NCI-H2196 treated with DMSO at 0.1 percent for 48 hours (cell line): Measurements from ENCODE around the gene MCCD1.

Experiments
- DNase-seq: peaks from one replicate; lab custom pipeline; 2025; ENCODE audit not compliant: unreplicated experiment; lab: John Stamatoyannopoulos, UW

Gene MCCD1

GRCh38 chr6:31541658-31542521 is 13.1 kb downstream of the MCCD1 start, which contains the start of gene DDX39B:
DDX39B (minus strand) TSS chr6:31542003; CDS start chr6:31540532, 1,471 bp downstream.
- peak; percentile 95 for DNase-seq

- no peak for DNase-seq
Observed at GRCh38 chr6:31543639-31544038, 14.9 kb downstream of the MCCD1 start.

DNA sequence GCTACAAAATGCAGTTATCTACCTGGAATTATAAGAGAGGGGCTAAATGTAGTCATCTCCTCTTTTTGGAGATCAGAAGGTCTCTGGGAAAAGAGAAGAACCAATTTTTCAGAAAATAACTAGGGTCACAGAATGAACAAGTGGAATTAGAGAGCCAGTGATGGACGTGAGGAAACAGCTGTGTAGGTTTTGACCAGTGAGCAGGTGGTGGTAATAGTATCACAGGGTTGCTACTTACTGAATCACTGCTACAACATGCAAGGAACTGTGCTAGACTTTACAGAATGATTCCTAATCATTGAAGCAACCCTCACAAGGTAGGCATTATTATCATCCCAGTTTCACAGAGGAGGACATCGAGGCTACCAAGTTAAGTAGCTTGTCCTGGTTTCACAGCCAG is 15.9 kb downstream of the MCCD1 start:
- no peak for DNase-seq

DNA sequence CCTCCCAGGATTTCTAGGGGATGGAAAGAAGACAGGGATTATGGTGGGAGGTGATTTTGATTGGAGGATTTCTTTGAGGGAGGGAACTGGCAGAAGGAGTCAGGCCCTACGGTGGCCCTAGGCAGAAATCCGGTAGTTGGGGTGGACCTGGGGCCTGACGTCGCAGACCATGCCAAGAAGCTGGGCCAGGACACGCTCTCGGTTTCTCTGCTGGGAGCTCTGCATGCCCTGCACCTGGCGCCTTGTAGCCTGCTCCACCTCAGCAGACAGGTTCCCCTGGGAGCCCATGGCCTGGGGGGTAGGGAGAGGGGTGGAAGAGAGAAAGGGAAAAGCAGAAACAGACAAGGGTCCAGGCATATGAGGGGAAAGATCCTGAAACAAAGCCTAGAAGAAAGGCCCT is 16.5 kb downstream of the MCCD1 start:
- DNase-seq, result no peak

DNA sequence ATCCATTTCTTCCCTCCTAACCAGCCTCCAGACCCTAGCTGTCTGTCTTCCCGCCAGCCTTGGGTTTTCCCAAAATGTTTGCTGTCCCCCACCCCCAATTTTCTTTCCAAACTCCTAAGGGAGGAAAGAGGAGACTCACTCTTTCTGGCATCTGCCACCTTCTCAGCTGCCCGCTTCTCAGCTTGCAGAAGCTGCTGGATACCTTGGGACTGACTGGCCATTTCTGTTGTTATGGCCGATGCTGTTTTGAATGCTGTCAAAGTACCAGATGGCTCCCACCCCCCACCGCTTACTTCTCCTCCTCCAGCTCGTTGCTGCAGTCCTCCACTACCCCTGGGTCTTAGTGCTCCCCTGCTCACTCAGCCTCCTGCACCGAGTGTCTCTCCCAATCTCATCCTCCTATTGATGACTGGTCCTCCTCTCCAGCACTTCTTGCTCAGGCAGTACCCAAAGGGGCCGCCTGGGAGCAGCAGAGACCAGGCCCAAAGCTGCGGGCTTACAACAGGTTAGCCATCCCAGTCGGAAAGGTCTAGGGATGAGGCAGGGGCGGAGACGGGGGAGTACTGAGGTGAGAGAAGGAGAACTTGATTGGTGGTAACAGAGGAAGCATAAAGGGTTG is 17.7 kb downstream of the MCCD1 start, which contains the start of gene ATP6V1G2:
ATP6V1G2 (minus strand) TSS at position 270 of the 619 bp plus-strand sequence; CDS start at position 221, 49 bp downstream.
- DNase-seq, result peak; percentile 96

GRCh38 chr6:31546958-31547726 is 18.4 kb downstream of the MCCD1 start, which contains the start of gene NFKBIL1:
NFKBIL1 (plus strand) TSS chr6:31547608; CDS start chr6:31547695, 87 bp downstream.
- DNase-seq, result peak; percentile 94

- no peak for DNase-seq
Observed at GRCh38 chr6:31547727-31548543, 19.2 kb downstream of the MCCD1 start.

DNA sequence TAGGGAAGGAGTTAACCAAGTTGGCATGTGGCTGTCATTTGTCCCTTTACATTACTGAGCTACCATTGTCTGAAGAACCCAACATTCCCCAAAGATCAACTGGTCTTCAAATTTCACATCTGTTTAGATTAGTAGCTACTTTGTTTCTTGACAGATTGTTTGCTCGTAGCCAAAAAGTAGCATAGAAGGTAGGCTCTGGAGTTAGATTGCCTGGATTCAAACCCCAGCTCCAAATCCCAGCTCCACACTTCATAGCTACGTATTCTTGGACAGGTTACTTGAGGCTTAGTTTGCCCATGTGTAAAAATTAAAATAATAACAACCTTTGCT is 19.7 kb downstream of the MCCD1 start:
- DNase-seq, result no peak

- peak; percentile 12 for DNase-seq
Observed at GRCh38 chr6:31551371-31551770, 22.6 kb downstream of the MCCD1 start.

DNA sequence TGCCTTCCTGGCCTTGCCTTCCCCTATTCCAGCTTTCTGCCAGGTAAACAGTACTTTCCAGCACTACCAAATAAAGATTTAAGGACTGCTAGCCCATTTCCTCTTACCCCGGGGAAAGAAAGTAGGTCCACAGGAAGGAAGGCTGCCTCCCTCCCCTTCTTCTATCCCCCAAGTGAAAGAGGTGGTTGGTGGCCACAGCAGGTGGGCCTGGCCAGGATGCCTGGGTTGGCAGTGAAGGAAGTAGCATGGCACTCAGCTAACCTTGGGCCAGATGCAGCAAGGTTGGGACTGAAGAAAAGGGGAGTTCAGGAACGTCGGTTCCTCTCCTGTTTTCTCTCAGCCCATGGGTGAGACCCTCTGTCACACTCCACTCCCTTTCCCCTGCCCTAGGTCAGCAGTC is 27.5 kb downstream of the MCCD1 start:
- no peak for DNase-seq

DNA sequence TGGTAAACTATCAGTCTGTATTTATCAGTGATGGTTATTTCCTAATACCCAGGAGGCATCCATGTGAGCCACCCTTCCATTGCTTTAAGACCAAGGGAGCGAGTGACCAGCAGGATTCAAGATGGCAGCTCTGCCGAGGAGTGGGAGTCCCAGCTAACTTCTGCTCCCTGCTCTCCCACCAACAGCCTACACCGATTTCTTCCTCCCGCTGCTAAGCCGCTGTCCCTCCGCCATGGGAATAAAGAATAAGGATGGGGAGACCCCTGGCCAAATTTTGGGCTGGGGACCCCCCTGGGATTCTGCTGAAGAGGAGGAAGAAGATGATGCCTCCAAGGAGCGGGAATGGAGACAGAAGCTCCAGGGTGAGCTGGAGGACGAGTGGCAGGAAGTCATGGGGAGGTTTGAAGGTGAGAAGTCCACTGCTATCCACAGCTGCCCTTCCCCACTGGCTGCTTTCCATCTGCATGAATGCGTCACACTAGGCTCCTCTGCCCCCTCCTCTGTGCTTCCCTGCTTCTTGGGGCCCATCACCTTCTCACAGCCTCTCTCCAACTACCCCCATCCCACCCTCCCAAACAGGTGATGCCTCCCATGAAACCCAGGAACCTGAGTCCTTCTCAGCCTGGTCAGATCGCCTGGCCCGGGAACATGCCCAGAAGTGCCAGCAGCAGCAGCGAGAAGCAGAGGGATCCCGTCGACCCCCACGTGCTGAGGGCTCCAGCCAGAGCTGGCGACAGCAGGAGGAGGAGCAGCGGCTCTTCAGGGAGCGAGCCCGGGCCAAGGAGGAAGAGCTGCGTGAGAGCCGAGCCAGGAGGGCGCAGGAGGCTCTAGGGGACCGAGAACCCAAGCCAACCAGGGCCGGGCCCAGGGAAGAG is 28.9 kb downstream of the MCCD1 start:
- no peak for DNase-seq

DNA sequence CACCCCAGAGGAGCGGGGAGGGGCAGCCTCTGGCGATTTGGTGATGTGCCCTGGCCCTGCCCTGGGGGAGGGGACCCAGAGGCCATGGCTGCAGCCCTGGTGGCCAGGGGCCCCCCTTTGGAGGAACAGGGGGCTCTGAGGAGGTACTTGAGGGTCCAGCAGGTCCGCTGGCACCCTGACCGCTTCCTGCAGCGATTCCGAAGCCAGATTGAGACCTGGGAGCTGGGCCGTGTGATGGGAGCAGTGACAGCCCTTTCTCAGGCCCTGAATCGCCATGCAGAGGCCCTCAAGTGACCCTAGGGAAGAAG is 29.5 kb downstream of the MCCD1 start:
- DNase-seq, result no peak

DNA sequence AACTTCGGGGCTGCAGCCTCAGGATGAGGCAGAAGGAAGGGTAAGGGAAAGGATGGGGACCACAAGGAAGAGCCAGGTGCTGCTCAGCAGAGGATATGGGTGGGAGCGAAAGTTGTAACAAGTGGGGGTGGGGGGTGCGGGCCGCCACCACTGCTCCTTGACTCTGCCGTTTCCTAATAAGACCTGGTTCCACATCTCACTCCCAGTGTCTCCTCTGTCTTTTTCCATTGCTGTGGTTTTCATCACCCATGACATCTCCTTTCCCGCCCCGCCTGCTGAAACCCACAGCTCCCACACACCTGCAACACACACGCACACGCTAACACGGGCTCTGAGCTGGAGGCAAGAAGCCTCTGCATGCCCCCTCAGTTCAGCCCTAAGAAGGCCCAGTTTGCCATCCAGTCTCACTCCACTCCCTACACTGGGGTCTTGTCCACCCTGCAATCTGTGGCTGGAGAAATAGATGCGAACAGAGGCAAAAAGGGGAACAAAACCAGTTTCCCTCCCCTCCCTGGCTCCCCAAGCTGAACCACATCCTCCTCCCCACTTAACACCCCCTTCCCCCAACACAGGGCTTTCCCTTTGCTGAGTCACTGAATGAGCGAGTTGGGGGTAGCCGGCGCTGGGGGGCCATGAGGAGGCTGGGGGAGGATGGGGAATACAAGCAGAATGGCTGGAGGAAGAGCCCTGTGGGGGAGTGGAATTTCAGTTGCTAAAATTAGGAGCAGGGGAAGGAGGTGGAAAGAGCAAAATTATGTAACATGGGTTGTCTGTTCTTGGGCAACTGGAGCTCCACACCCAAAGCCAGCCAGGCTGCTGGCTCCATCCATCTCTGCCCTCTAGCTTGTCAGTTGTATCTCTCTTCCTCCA is 30.1 kb downstream of the MCCD1 start:
- no peak for DNase-seq

- DNase-seq, result no peak
Observed at GRCh38 chr6:31559606-31559957, 30.8 kb downstream of the MCCD1 start.

GRCh38 chr6:31559958-31560696 is 31.4 kb downstream of the MCCD1 start:
- no peak for DNase-seq

DNA sequence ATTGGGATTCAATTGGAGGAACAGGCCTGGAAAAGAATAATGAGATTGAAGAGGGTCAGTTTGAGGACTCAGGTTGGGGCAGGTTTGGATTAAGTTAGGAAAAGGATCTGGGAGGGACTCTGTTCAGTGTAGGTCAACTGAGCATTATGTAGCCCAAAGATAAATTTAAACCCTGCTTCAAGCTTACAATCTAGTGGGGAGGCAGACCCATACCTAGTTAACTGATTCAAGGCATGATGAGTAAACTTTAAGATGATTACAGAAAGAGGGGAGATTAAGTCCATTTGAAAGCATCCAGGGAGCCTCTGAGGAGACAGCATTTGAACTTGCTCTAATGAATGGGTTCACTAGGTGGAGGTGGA is 31.9 kb downstream of the MCCD1 start:
- no peak for DNase-seq

DNA sequence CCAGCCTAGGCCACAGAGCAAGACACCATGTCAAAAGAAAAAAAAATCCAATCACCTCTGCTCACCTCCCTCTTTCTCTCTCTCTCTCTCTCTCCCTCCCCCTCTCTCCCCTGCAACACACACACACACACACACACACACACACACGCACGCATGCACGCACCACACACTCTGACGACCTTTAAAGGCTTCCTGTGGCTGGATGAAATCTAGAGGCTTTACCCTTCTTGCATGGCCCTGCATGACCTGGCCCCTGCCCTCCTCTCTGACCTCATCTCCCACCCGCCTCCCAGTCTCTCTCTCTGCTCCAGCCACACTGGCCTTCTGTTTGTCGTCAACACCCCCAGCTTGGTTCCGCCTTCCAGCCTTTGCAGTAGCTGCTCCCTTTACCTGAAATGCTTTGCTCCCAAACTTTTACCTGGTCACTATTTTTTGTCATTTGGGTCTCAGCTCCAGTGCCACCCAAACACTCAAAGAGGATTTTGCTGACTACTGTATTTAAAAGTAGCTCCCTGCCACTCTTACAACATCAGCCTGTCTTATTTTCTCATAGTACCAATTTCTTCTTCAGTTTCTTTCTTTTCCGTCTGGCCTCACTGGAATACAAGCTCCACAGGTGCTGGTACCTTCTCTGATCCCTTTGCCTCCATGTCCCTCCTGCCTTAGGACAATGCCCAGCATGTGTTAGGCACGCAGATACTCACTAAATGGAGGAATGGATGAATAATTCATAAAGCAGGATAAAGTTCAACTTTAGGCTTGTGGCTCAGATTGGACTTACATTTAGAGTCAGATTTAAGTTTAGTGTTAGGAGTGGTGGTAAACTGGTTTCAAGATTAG is 39.0 kb downstream of the MCCD1 start:
- no peak for DNase-seq

- no peak for DNase-seq
Observed at GRCh38 chr6:31568537-31568961, 39.8 kb downstream of the MCCD1 start.
